22Rv1 (cell line): ENCODE measurements around the gene LRRC34.

Experiments
- H3K27ac ChIP-seq: fragments of 450-650 bp; 2 replicates; pipeline ENCODE4 v1.5.1; 2017
- CTCF ChIP-seq: fragments of 450-650 bp; IDR thresholded peaks from 2 replicates; pipeline ENCODE4 v1.5.1; 2017; ENCODE audit warnings: mild to moderate bottlenecking
- ZFX ChIP-seq: fragments of 450-650 bp; IDR thresholded peaks from 2 replicates; pipeline ENCODE4 v1.6.1; 2017; ENCODE audit warnings: antibody characterized with exemption, borderline replicate concordance

LRRC34 gene

GRCh38 chr3:169772897-169773816 lies 39.5 kb downstream of the LRRC34 start, which contains the start of gene MYNN:
Gene MYNN (plus strand): TSS chr3:169773396. CDS start chr3:169774296, 900 bp downstream.
- TF ChIP-seq CTCF: peak; percentile 29; the same call in 1 of the 2 replicates
- TF ChIP-seq ZFX: no peak
- H3K27ac ChIP-seq: peak within 1 kb of the TSS; percentile 100

- H3K27ac ChIP-seq: peak overlapping the region; percentile 100
- no peak for TF ChIP-seq CTCF
- no peak for TF ChIP-seq ZFX
Observed at GRCh38 chr3:169772305-169772896, 40.3 kb downstream of the LRRC34 start.

- H3K27ac ChIP-seq: peak overlapping the region; percentile 100
- TF ChIP-seq ZFX (no peak), CTCF (no peak)
Observed at GRCh38 chr3:169771497-169772304, 41.0 kb downstream of the LRRC34 start.

GRCh38 chr3:169769287-169770181 lies 43.2 kb downstream of the LRRC34 start, which contains the start of gene ACTRT3:
Gene ACTRT3 (minus strand): TSS chr3:169769561. CDS start chr3:169769520, 41 bp downstream.
- H3K27ac ChIP-seq: peak within 1 kb of the TSS; percentile 69

GRCh38 chr3:169764882-169765612 lies 47.7 kb downstream of the LRRC34 start, which contains the start of gene TERC:
Gene TERC (minus strand): TSS chr3:169765060.
- TF ChIP-seq CTCF (no peak), ZFX (no peak)
- peak within 1 kb of the TSS; percentile 83 for H3K27ac ChIP-seq

More at GRCh38 chr3:169769287-169770181, 43.2 kb downstream of the LRRC34 start, which contains the start of gene ACTRT3:
- TF ChIP-seq ZFX (no peak), CTCF (no peak)
